GM19452 (cell line): ENCODE data around the gene KIAA1217.
"Not testable (repeated sequence)": the region's sequence is repeated elsewhere in the genome, so short reads cannot be mapped to it uniquely, and the experiment has no call there.

ENCODE experiments used
- ATAC-seq: cut with Tn5 transposase; IDR thresholded peaks from one replicate; pipeline ENCODE4 v1.9.1; 2021; ENCODE audit not compliant: unreplicated experiment

Gene KIAA1217

GRCh38 chr10:24435374-24435773 is 226.4 kb downstream of the KIAA1217 start:
- ATAC-seq = no peak

- ATAC-seq = no peak
These were observed 228.4 kb downstream of the KIAA1217 start for GRCh38 chr10:24437302-24437701.

DNA sequence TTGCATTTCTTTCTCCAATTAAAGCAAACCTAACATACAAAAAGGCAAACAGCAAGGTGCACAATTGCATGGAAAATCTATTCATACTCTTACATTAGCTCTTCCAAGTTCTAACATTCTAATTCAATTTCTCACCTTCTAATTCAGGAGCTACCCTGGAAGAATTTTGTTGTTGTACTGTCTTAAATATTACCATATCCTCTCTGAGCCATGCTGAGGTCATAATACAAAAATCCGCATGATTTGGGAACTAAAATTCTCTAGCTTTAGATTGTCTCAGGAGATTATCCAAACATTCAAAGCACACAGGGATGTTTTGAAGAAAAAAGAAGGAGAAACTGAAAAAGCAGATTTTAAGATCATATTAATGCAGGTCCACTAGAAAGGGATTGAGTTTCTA is 229.9 kb downstream of the KIAA1217 start:
- no peak for ATAC-seq

DNA sequence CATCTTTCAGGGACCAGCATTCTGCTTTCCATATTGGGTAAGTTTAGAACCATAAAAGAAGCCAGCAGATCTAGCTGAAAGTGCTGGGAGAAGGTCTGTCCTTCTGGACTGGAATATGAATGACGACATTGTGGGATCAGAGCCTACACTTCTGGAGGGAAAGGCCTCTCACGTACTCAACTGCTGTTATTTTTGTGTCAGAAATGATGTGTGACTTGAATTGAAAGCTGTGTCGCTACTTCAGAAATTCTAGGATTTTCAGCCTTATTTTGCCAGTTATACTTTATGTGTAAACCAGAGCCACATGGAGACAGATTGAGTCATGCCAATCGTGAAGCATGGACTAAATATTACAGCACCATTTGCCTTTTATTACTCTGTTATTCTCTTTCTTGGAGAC is 231.0 kb downstream of the KIAA1217 start:
- ATAC-seq = no peak

DNA sequence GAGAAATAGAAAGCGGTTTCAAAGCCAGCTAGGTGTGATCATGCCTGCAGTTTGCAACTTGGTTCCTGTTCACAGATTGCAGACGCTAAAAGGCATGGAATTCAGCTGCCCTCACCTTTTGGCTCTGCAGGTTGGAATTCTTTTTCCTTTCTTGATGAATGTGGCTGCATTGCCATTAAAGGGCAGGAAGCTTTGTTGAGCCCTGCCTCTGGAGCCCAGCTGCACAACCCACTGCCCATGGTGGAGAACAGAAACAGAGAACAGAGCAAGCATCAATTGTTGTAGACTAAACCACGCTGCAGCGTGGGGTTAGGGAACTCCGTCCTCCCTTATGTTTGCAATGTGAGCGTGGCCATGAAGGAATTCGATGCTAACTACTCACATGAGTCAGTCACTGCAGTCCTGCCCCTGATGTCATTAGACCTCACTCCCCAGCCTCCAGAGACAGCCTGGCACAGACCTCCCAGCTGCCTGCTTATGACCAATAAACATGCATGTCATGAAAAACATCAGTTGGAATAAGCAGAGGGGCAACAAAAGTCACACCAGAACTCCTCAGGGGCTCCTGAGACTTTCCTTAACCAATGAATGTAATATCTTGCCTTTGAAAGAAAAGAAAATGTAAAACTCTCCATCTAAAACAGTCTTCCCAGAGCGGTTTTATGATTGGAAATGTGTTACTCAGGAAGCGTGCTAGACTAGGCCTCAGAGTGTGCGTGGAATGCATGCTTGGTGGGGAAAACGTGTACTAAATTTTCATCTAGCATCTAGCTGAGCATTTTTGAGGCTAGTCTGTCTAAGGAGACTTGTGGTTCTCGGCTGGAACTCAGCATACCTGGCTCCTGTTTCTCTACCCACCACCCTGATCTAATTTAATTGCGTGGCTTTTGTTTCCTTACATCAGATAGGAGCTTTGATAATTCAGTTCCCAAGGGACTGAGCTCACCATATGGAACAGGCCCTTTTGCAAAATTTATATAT is 232.2 kb downstream of the KIAA1217 start:
- no peak for ATAC-seq

- ATAC-seq = no peak
These were observed 233.3 kb downstream of the KIAA1217 start for GRCh38 chr10:24442234-24442633.

GRCh38 chr10:24442641-24443174 is 233.8 kb downstream of the KIAA1217 start:
- ATAC-seq = not testable (repeated sequence)

GRCh38 chr10:24444337-24444736 is 235.4 kb downstream of the KIAA1217 start:
- ATAC-seq = no peak

GRCh38 chr10:24445958-24446357 is 237.0 kb downstream of the KIAA1217 start:
- not testable (repeated sequence) for ATAC-seq

DNA sequence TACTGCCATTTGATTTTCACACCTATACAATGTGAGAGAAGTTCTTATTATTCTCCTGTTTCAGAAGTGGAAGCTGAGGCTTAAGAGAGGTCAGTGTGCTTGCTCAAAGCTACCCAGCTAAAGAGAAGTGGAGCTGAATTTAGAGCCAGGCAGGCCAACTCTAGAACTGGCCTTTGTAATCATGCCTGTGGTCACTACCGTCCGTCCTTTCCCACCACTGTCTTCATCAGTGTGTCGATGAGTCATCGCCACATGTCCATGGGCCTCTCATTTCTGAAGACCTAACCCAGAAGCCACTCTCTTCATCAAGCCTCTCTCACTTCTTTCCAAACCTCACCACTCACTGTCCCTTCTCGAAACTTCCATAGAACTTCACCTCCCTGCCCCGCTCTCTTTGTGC is 237.8 kb downstream of the KIAA1217 start:
- ATAC-seq = no peak

GRCh38 chr10:24448351-24448999 is 239.5 kb downstream of the KIAA1217 start:
- ATAC-seq = no peak

DNA sequence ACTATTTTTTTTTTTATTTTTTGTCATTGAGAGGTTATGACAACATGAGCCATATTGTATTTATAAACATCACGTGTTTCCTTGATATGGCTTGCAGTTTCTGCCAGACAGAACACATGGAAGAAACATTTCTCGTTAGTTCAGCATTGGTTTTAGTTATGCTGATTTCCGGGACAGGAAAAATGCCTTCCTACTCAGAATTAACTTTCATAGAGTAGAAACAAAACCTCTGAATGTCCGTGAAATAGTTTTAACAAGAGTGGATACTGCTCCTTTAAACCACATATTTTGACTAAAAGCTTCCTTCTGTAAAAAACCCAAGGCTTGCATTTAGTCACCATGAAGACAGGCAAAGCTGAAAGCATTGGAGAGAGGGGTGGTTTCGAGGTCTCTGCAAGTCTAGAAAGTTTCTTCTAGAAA is 240.4 kb downstream of the KIAA1217 start:
- peak; percentile 78 for ATAC-seq

DNA sequence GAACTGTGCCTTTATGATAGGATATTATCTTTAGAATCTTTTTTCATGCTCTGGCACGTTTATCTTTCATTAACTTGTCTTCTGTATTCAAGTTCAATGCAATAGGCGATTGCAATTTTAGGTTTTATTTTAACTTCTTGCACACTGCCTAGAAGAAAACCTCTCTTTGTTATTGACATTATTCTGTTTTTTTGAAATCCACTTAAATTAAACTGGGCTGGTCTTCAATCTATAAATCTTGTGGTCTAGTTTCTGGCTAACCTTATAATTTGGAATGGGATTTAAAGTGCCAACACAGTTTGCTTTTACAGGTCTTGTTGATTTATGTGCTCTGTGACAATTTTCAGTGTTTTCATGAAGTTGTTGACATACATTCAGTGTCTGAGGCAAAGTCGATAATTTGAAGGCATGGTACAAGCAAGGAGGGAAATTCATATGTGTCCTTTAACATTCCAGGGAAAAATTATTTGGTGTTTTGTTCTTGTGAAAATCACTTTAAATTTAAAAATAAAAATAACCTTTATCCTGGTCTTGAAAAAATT is 240.9 kb downstream of the KIAA1217 start:
- no peak for ATAC-seq

GRCh38 chr10:24451325-24451820 is 242.4 kb downstream of the KIAA1217 start:
- no peak for ATAC-seq

DNA sequence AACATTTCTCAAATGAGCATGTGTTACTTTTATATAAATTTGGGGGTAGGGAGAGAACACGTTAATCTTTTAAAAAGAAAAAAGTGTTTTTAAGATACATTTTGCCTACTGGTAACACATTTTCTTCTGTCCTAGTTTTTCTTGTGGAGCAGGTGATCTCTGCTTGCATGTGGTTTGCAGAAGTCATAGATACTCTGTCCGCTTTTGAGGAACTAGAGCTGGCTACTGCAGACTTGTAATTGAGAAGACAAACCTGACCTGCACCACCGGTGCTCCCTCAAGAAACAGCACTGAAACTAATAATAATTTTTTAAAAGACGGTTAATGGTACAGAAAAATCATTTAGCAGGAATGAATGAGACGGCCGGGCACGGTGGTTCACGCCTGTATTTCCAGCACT is 243.1 kb downstream of the KIAA1217 start:
- no peak for ATAC-seq

- no peak for ATAC-seq
These were observed 244.5 kb downstream of the KIAA1217 start for GRCh38 chr10:24453404-24453830.

DNA sequence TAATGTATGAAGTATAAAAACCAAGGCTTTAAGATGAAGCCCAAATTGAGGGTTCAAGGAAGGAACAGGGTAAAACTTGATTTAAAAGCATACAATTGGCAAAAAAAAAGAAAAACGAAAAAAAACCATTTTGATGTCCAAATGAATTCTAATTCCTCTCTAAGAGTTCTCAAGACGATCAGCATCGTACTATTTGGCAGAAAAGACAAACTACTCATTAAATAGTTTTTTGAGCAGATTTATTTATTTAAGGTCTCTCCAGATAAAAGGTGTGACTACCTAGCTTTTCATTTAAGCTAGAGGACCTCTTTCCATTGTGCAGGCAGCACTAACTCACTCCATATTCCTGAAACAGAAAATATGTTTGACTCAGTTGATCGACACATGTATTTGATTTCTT is 245.0 kb downstream of the KIAA1217 start:
- no peak for ATAC-seq

DNA sequence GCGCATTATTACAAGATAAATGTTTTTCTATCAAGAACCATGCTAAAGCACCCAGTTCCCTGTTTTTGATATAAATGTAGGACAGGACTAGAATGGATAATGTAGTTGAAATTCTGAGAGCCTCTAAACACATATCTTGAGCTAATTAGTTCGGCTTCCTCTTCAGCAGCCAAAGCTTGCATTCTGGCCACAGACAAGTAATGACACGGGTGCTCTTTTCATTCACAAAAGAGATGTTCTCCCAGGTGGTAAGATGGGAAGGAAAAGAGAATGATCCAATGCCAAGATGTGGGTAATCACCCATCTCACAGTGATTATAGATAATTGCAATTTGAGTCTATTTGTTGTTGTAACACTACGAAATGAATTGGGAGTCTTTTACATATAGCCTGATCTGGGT is 246.5 kb downstream of the KIAA1217 start:
- ATAC-seq = no peak

- ATAC-seq = no peak
These were observed 247.4 kb downstream of the KIAA1217 start for GRCh38 chr10:24456322-24456721.

DNA sequence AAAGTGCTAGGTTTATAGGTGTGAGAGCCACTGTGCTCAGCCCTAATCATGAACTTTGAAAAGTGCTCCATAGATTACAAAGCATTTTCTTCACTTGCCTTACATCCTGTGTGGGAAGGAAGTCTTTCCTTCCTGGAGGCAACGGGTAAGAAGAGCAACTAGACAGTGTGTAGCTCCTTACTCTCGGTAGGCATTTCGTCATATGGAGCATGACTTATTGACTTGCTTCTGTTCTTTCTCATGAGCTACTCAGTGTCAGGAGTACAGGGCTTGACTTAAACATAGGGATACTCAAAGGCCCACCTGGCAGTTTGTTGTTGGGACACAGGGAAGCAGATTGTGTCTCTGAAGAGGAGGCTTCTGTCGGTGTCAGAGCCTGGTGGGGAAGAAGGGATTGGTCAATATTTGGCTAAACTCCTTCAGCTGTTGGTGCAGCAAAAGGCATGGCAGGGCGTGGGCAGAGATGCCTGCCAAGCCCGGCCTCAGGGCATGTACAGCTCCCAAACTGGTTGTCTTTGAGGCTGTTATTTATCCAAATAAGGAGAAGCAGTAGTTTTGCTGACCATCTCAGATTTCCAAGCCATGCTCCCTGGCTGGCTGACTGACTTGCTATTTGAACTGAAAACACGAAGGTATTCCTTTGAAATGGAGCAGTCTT is 248.9 kb downstream of the KIAA1217 start:
- ATAC-seq = no peak

GRCh38 chr10:24459836-24460235 is 250.9 kb downstream of the KIAA1217 start:
- no peak for ATAC-seq
